ENCODE data around the gene PIK3CB. TPM values are rescaled to one million over a fixed set of nuclear protein-coding genes. Genes with fewer than 3 reads are reported as not detected.
A peak's percentile ranks its signal among the peaks of the same experiment; 100 is the strongest.
"Not testable (repeated sequence)": the region's sequence is repeated elsewhere in the genome, so short reads cannot be mapped to it uniquely, and the experiment has no call there.

The PIK3CB gene
- total RNA-seq, 1 experiment from 2014 or later: 21.9 TPM

DNA sequence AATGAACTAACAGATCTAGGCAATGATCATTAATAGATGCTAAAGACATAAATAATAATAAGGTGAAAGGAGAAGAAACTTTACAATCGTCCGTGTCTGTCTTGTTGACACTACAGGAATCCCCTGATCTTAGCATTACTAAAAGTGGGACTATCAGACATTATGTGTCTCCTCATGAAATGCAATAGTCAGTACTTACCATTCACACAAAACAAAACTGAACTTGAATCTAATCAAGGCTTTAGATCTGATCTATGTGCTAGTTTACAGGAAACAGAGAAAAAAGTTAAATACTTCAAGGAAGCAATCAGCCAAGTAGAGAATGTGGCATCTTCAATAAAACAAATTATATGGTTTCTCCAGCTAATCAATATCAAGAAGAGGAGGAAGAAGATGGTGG lies 73.7 kb downstream of the PIK3CB start:
- no peak for DNase-seq (ENCODE audit: low read depth)

DNA sequence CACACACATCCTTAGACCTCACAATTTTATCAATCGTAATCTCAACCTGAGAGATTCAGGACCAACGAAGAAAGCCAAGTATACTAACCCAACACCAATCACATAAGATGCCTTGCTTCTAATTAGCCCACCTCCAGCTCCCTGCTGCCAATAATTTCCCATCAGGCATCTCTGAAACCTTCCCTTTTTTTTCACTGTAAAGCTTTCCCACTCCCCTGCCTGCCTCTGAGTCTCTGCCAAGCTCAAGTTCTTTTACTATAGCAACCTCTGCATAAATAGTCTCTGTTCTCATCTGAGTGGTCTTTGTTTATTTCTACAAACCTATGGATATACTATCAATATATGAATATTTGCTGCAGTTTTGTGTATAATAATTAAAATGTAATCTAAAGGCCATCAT lies 86.5 kb downstream of the PIK3CB start:
- no peak for DNase-seq (ENCODE audit: low read depth)

DNA sequence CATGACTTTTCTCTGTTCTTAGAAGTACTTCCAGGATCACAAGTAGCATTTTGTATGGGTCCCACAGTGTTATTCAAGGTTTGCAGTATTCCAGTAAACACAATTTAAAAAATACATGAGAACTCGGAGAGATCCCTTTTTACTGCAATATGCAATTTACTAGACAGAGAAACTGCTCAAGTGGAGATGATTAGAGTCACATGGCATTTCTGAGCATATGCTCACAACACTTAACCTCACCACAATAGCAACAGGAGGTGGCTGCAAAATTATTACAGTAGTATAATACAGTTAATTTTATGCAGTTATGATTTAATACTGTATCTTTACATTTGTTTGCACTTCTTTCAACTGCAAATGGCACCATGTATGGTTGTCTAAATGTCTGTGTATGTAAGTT lies 87.5 kb downstream of the PIK3CB start:
- DNase-seq (ENCODE audit: low read depth): no peak

DNA sequence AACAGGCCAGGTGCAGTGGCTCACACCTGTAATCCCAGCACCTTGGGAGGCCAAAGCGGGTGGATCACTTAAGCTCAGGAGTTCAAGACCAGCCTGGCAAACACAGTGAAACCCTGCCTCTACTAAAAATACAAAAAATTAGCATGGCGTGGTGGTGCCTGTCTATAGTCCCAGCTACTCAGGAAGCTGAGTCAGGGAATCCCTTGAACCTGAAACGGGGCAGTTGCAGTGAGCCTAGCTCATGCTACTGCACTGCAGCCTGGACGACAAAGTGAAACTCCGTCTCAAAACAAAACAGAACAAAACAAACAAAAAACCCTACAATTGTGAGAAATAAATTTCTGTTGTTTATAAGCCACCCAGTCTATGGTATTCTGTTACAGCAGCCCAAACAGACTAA lies 94.7 kb downstream of the PIK3CB start:
- DNase-seq (ENCODE audit: low read depth): no peak

DNA sequence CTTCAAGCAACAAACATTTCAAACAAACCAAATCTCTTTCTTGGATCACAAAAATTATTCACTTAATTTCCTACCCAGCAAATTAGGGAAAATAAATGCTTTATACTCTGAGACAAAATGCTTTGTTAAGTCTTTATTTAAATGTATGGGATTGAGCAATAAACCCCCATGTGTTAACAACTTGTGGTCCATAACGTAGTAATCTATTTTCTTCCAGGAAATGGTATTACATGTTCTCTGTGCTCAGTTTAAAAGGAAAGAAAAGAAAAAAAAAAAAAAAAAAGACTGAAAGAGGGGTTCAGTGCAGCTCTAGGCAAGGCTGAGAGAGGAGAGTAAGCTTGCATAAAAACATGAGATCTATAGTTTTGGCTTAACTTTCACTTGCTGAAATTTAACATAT lies 102.3 kb downstream of the PIK3CB start:
- no peak for DNase-seq (ENCODE audit: low read depth)

DNA sequence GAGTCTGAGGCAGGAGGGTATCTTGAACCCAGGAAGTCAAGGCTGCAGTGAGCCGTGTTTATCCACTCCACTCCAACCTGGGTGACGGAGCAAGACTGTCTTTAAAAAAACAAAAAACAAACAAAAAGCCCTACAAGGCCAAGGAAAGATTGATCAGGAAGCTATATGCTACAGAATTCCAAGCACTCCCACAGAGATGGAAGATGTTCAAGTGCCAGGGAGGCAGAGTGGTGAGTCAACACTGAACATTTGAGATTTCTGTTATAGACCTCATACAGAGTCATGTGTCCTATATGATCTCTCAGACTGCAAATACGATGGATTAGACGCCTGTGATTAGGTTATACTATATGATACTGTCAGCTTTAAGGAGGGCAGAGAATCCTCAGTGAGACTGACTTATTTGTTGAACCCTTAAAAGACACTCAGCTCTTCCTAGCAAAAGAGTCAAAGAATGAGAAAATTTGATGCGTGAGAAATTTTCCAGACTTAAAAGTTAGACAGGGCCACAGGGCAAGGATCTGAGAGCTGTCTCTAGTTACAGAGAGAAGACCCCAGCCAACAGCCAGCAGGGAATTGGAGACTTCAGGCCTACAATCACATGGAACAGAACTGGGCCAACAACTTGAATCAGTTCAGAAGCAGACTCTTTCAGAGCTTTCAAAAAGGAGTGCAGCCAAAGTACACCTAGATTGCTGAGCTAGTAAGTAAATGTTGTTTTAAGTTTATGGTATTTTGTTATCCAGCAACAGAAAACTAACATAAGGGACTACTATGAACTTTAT lies 107.6 kb downstream of the PIK3CB start:
- no peak for DNase-seq (ENCODE audit: low read depth)

DNA sequence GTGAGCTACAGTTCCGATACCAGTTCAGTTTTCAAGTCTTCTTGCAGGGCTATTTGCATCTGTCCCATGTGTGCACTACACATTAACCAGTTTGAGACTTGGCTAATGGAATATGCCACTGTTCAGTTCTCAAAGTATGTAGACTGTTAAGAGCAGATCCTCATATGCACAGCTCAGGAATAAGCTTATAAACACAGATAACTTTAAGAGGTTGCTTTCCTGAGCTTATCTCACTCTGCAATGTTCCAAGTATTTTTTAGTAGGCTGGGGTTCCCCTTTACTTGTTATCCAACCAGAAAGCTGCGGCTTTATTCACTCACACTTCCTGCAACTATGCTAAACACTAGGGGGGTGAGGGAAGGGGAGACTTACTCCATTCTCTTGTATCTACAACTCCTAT lies 108.7 kb downstream of the PIK3CB start:
- not testable (repeated sequence) for DNase-seq (ENCODE audit: low read depth)

DNA sequence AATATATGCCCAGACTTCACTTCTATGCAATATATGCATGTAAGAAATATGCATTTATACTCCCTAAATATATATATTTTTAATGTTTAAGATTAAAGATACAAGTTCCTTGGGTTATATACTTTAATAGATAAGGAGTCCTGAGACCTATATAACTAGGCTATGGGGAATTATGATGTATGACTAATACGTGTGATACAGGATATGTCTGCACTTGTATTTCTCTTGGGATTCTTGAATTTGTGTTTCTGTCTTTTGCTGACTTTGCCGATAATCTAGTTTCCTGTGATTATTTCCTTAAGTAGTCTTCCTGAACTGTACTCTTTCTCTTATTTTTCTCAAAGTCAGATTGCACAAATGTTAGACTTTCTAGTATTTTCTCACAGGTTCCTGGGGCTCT lies 109.6 kb downstream of the PIK3CB start:
- DNase-seq (ENCODE audit: low read depth): no peak

DNA sequence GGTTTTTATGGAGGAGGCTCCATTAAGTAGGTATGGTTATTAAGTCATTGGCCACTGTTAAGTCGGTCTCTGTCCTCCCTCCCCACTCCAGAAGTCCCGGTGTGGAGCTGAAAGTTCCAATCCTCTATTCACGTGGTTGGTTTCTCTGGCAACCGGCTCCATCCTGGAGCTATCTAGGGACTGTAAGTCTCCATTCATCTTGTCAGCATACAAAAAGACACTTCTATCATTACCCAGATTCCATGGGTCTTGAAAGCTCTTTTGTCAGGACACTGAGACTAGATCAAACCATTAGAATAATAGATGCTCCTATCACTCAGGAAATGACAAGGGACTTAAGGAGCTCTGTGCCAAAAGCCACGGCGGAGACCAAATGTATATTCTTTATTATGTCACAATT lies 110.3 kb downstream of the PIK3CB start:
- DNase-seq (ENCODE audit: low read depth): no peak

DNA sequence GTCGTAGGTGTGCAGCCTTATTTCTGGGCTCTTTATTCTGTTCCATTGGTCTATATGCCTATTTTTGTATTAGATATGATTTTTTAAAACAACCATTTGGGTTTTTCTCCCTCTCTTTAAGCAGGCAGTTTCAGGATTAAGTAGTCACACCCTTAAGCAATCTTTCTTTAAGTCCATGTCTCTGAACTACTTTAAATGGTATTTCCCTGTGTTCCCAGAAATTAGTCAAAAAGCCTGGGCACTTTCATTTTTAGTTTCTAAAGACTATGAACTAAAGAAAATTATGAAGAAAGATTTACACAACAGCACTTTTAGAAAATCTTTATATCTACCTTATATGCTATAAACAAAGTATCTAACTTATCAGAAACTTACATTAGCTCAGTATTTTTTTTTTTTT lies 115.9 kb downstream of the PIK3CB start:
- DNase-seq (ENCODE audit: low read depth): no peak

DNA sequence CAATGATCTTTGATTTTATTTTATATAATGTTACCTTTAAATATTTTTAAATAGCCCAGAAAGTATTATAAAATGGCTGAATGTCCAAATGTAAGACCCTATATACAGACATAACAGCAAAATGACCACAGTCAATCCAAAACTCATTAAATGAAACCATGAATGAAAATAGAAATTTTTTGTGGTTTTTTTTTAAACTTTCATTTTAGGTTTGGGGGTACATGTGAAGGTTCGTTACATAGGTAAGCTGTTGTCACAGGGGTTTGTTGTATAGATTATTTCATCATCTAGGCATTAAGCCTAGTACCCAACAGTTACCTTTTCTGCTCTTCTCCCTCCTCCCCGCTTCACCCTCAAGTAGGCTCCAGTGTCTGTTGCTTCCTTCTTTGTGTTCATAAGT lies 117.4 kb downstream of the PIK3CB start:
- DNase-seq (ENCODE audit: low read depth): no peak

DNA sequence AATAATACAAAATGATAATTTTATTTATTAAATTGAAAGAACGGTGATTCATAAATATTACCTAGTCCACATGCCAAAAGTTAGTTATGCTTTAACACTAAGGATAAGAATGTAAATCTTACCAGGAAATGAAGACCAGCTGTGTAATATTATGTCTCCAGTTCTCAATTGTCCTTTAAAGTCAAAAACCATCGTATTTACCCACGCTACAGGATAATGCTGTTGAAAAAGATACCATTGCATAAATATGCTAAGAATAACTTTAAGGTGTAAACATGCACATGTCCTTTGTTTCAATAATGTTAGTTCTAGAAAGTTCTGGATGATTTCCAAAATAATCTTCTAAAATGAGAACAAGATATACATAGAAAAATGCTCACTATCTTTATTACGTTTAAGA lies 122.6 kb downstream of the PIK3CB start:
- DNase-seq (ENCODE audit: low read depth): no peak

DNA sequence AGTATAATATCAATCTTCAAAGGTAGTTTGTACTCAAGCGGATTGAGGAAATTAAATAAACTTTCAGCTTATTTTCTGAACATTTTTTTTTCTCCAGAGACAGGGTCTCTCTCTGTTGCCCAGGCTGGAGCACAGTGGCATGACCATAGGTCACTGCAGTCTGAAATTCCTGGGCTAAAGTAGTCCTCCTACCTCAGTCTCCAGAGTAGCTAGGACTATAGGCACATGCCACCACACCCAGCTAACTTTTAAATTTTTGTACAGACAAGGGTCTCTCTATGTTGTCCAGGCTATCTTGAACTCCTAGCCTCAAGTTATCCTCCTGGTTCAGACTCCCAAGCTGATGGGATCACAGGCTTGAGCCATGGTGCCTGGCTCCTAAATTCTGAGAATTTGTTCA lies 129.1 kb downstream of the PIK3CB start:
- DNase-seq (ENCODE audit: low read depth): no peak

DNA sequence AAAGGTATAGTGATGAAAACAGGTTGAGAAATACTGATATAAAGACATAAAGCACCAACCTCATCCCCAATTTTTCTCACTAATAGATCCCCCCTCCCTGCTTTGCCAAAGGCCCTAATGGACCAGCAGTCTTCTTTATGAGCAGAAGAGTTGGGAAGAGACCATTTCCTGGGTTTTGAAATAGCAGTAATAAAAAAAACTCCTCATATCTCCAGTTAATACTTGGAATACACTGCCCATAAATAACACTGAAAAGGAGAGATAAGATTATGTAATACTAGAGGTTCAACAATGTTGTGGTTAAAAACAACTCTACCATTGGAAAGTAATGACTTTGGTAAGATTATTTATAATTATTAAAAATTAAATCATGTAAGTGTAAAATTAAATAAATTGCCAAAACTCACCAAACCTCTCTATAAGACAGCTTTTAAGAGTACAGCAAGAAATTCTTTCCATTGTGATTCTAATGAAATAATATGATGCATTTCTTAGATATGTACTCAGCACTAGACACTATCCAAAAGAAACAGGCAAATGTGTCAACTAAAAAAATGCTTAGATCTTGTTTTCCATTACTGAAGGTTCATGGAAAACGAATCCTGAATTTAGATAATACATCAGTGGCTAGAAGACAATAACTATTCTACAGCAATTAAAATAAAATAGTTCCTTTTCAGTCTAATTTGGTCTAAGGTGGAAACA lies 137.9 kb downstream of the PIK3CB start:
- no peak for DNase-seq (ENCODE audit: low read depth)

DNA sequence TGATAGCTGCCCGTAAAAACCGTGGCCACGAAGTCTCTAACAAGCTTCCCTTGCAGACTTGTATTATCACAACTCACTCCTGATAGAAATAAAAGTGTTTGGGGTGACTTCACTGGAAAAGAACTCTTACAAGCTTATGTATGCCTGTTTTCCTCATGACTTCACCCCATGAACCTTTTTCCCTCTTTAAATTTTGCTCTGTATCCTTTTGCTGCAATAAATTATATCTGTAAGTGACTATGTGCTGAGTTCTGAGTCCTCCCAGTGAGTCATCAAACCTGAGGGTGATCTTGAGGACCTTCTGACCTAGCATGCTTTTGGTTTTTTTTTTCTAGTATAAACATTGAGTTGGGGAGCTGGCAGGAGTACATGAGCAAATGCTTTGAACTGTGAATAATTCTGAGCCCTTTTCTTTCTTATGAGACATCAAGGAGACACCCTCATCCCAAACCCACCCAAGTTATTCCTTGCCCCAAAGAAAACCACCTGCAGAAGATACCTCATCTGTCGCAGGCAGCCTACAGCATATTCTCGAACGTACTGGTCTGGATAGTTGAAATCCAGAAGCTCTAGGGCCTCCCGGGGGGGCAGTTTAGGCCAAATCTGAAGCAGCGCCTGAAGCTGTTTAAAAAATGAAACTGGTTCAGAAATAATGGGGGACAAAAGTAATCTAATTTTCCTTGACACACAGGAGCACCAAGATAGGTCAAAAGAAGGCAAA lies 140.3 kb downstream of the PIK3CB start:
- DNase-seq (ENCODE audit: low read depth): peak; percentile 100

DNA sequence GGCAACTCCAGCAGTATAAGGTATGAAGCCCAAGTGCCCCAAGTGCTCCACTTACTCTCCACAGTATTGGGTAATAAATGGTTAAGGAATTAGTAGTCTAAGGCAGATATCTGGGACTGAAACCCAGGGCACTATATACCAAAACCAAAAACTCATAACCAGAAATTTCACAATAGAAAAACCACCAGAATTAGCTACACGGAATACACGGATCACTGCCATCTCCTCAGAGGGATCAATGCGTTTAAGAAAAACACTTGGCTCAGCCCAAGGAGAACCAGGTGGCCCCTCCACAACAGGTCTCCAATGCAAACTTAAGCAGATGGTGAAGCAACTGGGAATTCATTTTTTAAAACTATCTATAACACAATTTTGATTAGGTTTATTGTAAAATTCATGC lies 142.6 kb downstream of the PIK3CB start:
- no peak for DNase-seq (ENCODE audit: low read depth)

DNA sequence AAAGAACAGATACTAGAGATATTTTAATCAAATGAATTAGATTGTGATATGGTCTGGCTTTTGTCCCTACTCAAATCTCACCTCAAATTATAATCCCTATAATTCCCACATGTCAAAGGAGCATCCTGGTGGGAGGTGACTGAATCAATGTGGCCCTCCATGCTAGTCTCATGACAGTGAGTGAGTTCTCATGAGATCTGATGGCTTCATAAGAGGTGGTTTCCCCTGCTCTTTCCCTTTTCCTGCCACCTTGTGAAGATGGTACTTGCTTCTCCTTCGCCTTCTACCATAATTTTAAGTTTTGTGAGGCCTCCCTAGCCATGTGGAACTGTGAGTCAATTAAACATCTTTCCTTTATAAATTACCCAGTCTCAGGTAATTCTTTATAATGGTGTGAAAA lies 143.4 kb downstream of the PIK3CB start:
- no peak for DNase-seq (ENCODE audit: low read depth)

DNA sequence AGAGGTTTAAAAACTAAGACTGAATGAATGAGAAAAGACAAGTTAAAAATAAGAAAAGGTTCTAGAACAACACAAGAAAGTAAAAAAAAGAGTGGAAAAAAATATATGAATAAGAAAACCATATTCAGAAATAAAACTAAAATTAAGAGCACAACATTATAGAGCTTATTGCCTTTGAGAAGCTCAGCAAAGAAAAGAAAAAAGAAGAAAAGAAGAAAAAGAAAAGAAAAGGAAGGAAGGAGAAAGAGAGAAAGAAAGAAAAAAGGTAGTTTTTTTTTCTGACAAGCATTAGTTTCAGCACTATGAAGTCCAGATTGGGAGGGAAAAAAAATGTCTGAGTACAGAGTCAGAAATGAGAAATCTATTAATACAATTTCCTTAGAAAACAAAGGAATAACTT lies 144.7 kb downstream of the PIK3CB start:
- no peak for DNase-seq (ENCODE audit: low read depth)

DNA sequence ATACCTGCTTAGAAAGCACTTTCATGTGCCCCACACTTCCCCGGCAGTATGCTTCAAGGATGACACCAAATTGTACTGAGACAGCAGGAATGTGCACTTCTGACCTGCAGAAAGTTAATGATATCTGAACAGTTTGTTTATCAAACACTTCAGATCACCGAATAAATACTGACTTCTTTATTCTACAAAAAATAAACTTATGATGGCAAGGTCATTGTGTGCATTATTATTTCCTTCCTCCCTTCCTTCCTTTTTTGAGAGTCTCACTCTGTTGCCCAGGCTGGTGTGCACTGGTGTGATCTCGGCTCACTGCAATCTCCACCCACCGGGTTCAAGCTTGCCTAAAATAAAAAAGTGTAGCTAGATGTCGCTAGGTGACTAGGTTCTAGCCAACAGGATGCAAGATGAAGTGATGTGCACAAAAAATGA lies 145.8 kb downstream of the PIK3CB start:
- DNase-seq (ENCODE audit: low read depth): no peak

DNA sequence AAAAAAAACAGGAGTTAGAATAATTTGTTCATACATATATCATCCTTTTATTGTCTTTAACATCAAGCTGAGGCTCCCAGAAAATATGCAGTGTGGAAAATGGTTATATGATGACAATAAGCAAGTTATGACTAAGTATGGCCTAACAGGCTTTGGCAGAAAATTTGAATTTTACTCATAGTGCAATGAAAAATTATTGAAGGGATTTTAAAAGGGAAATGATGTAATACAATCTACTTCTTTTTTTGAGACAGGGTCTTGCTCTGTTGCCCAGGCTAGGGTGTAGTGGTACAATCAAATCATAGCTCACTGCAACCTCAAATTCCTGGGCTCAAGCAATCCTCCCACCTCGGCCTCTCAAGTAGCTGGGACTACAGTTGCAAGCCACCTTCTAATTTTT lies 147.5 kb downstream of the PIK3CB start:
- DNase-seq (ENCODE audit: low read depth): no peak

DNA sequence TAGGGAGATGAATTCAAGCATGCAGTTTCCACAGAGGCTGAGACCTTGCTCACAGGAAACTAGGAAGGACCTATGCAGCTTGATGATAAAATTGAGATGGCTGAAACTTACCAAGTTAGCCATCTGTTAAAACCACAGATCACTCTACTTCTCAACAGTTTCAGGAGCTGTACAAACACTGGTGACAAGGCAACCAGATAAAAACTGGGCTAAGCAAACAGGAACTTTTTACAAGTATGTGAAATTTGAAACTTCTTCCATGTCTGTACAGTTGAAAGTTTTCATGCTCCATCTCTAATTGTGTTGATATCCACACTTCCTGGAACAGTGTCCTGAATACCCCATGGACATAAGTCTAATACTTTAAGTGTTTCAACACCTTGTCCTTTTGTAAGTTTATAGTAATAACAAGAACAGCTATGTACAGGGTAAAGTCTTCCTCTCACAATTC lies 147.9 kb downstream of the PIK3CB start:
- peak; percentile 92 for DNase-seq (ENCODE audit: low read depth)

DNA sequence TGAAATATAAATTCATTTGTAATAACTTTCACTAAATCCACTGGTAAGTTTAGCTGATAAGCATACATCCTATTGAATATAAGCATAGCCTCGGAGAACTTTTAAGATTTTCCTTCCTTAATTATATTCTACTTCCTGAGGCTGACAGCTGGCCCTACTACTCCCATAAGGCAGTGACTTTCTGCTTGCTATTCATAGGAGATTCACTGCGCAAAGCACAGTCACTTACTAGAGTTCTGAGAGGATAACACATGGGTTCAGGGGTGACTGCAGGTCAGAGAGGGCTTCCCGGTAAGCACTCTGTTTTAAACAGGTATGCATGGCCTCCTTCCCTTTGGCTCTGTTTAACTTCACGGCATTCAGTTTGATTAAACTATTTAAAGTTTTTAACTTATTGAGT lies 150.3 kb downstream of the PIK3CB start:
- DNase-seq (ENCODE audit: low read depth): no peak

DNA sequence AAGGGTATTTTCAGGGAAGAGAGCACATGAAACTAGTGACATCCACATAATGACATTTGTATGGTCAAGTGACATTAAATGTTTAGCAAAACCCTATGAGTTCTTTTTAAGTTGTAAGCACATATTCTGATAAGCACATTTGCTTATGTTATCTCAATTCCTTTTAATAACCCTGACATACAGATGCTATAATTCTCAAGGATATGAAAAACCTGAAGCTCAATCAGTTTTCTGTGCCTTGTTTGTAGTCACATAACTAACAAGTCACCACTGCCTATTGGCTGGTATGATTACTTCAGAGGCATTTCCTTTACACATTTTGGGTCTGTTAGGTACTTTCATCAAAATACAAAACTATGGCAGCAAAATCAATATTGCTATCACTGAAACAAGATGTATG lies 152.1 kb downstream of the PIK3CB start:
- no peak for DNase-seq (ENCODE audit: low read depth)

Measured in M059J (cell line).